ENCODE results near the gene RNF26.
A peak's percentile ranks its signal among the peaks of the same experiment; 100 is the strongest.

The RNF26 gene

DNA sequence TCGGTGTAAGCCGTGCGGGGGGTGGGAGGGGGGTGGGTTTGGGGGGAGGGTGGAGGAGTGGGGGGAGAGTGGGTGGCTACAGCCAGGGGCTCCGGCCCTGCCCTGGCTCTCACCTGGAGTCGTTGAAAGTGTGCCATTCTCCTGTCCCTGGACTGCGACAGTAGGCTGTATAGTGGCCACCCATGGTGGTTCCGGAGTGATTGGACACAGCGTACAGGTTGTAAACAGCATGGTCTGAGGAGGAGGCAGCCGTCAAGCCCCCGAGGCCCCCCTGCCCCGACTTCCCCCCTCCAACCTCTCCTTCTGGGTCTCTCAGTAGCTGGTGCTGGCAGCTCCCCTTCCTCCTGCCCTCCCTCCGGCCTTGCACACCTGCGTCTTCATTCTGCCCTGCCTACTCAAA is 22.7 kb downstream of the RNF26 start:
- no peak for TF ChIP-seq CTCF (IDR thresholded peaks at IDR 0.05; ENCODE audit: insufficient read depth, low read length, missing control alignments)
- CTCF ChIA-PET: interaction anchor here (0.8 to 5.1 kb wide), 23 partner anchors 11 to 153 kb away, joined by 3 to 365 read pairs (median 9); partner anchors contain the start of genes C1QTNF5, MFRP and USP2
- DNase-seq (ENCODE audit: low read depth, low spot score): no peak
- peak overlapping the region; percentile 69 for H3K4me3 ChIP-seq (ENCODE audit: low read depth, low read length)
- POLR2A ChIA-PET: interaction anchor here (0.6 to 1.4 kb wide), 2 partner anchors 18 to 19 kb away, joined by 3 to 11 read pairs; no protein-coding TSS in a partner anchor

DNA sequence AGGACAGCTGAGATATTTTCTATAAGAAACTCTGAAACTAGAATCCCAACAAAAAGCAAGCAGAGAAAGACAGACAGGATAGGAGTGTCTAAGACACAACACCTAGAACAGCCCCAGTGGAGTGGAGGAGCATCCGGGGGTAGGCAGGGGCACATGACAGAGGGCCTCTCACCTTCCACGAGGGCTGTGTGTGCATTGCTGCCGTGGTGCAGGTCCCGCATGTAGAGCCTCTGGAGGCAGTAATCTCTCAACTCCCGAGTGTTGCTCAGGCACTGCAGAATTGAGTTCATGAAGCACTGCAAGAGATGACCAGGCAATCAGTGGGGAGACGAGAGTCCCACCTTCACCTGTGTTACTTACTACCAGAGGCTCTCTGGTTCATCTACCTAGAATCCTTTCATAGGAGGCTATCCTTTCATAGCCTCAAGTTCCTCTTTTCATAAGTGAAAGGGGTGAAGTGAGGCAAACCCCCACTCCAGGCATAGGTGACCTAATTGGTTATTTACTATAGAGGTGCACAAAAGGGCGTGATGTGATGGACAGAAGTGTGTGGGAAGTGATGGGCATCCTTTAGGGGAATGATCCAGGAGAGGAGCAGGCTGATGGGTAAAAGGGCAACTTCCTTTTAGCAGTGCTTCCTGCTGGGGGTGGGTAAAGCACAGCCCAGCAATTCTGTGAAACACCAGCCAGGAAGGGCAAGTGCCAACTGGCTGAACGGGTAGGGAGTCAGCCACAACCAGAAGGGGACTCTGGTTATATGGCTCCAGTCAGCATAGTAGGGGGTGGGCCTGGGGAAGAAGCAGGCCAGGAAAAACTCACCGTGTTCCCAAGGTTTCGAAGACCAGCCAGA is 25.3 kb downstream of the RNF26 start:
- POLR2A ChIA-PET: no interaction called here

GRCh38 chr11:119361056-119361787 is 26.9 kb downstream of the RNF26 start:
- no peak for TF ChIP-seq CTCF (IDR thresholded peaks at IDR 0.05; ENCODE audit: insufficient read depth, low read length, missing control alignments)
- no peak for DNase-seq (ENCODE audit: low read depth, low spot score)
- POLR2A ChIA-PET: interaction anchor here (0.8 to 1.0 kb wide), 2 partner anchors 24 to 114 kb away, joined by 3 to 5 read pairs; no protein-coding TSS in a partner anchor
- CTCF ChIA-PET: interaction anchor here (0.8 to 4.0 kb wide), 15 partner anchors 8 to 173 kb away, joined by 3 to 86 read pairs (median 6); partner anchors contain the start of genes C1QTNF5 and USP2
- H3K4me3 ChIP-seq (ENCODE audit: low read depth, low read length): no peak overlapping the region

More for the DNA sequence above, 25.3 kb downstream of the RNF26 start:
- DNase-seq (ENCODE audit: low read depth, low spot score): no peak
- no peak overlapping the region for H3K4me3 ChIP-seq (ENCODE audit: low read depth, low read length)
- TF ChIP-seq CTCF (IDR thresholded peaks at IDR 0.05; ENCODE audit: insufficient read depth, low read length, missing control alignments): no peak
- CTCF ChIA-PET: interaction anchor here (1.0 to 5.1 kb wide), 11 partner anchors 8 to 115 kb away, joined by 3 to 365 read pairs (median 84); partner anchors contain the start of genes C1QTNF5, MFRP and USP2

DNA sequence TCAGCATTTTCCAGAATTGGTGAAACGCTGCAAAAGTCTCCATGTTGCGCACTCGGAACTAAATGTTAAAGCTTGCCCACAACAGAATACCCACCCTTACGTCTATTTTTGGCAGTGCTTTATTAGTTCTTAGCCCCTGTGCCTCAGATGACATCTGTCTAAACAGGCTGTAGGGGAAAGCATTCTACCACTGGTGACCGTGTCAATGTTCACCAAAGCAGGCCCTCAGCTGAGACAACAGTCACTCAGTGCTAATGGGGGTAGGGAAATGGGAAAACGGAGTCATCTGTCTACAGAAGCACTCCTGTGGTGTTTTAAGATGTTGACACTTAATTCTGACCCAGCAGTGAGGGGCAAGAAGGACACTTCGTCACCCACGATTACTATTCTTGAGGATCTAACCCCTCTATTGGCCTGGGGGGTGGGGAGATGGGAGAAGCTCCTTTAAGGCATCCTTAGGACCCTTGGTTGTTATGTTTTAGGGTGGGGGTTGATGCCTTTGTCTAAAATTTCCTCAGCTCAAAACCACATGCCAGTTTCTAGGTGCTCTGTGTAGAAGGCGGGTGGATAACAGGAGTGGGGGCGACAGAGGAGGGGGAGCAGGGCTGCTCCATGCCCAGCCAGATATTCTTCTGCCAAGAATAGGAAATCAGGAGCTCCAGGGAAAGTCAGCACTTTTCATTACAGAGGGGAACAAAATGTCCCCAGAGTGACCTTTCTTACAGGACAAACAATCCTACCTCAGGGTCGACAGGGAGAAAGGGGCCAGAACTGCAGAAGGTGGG is 27.8 kb downstream of the RNF26 start:
- POLR2A ChIA-PET: interaction anchor here (0.5 to 0.8 kb wide), 2 partner anchors 8 to 113 kb away, joined by 3 read pairs; no protein-coding TSS in a partner anchor
- no peak overlapping the region for H3K4me3 ChIP-seq (ENCODE audit: low read depth, low read length)
- CTCF ChIA-PET: interaction anchor here (1.0 to 4.0 kb wide), 15 partner anchors 9 to 172 kb away, joined by 3 to 86 read pairs (median 6); partner anchors contain the start of genes C1QTNF5 and USP2
- no peak for DNase-seq (ENCODE audit: low read depth, low spot score)
- no peak for TF ChIP-seq CTCF (IDR thresholded peaks at IDR 0.05; ENCODE audit: insufficient read depth, low read length, missing control alignments)

- POLR2A ChIA-PET: interaction anchor here (0.5 kb wide), 1 partner anchor 9 kb away, joined by 3 read pairs; no protein-coding TSS in a partner anchor
- no peak for TF ChIP-seq CTCF (IDR thresholded peaks at IDR 0.05; ENCODE audit: insufficient read depth, low read length, missing control alignments)
- DNase-seq (ENCODE audit: low read depth, low spot score): no peak
- H3K4me3 ChIP-seq (ENCODE audit: low read depth, low read length): no peak overlapping the region
- CTCF ChIA-PET: interaction anchor here (1.0 to 4.0 kb wide), 10 partner anchors 10 to 118 kb away, joined by 3 to 86 read pairs (median 10); partner anchors contain the start of genes C1QTNF5 and USP2
Observed at GRCh38 chr11:119362741-119363080, 28.4 kb downstream of the RNF26 start.

All from AG04449 (cell line).